H7 (cell line): ENCODE results near the gene SH2D3A. TPM values are rescaled to one million over a fixed set of nuclear protein-coding genes. Genes with fewer than 3 reads are reported as not detected.

Source experiments
- DNase-seq: peaks from one replicate; pipeline ENCODE4 v3.0.0; 2012
- H3K27me3 ChIP-seq: 2 replicates; pipeline ENCODE4 v1.6.0; 2011; ENCODE audit warnings: mild to moderate bottlenecking, low read length; ENCODE audit not compliant: control insufficient read depth, insufficient read depth
- H3K36me3 ChIP-seq: replicated peaks from 2 replicates; pipeline ENCODE4 v1.5.1; 2011; ENCODE audit warnings: low read length; ENCODE audit not compliant: control insufficient read depth, insufficient read depth
- H3K4me3 ChIP-seq: 2 replicates; pipeline ENCODE4 v1.5.1; 2011; ENCODE audit warnings: low read depth, mild to moderate bottlenecking, control low read depth, low read length, moderate library complexity; ENCODE audit not compliant: insufficient read depth
- total RNA-seq: library from RNA; depleted of rRNA; stranded (reverse); fragments of >200 nt; shearing (Covaris generic); gene quantifications from 2 replicates; pipeline ENCODE4 v1.2.3, GENCODE V29; 2014

Gene SH2D3A
- total RNA-seq, 1 experiment from 2014 or later, result 11.7 TPM

DNA sequence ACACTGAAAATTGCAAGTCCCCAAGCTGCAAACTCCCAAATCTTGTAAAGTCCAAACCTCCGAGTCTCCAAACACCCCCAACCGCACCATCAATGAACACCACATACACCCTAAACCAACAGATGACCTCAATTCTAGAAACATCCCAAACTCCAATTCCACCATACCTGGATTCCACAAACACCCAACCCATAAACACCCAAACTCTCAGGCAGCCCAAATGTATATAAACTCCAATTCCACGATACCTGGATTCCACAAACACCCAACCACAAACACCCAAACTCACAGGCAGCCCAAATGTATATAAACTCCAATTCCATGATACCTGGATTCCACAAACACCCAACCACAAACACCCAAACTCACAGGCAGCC, 47.3 kb downstream of the SH2D3A start:
- Histone ChIP-seq H3K4me3 (no peak overlapping the region), H3K27me3 (no peaks in the 10 kb centered on the region), H3K36me3 (no peaks in the 10 kb centered on the region)
- no peak for DNase-seq

DNA sequence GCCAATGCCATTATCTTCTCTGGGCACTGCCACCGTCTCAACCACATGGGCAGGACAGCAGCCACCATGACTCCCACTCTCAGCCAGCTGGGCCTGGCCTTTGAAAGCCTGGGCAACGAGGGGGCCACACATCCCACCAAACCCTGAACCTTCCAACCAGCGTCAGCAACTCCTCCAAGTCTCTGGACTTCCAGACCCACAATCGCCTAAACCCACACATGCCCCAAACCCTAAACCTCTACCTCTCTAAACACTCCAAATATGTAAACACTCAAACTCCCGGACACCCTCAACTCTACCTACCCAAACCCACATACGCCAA, 47.7 kb downstream of the SH2D3A start:
- no peak for DNase-seq
- no peaks in the 10 kb centered on the region for H3K36me3 ChIP-seq
- H3K4me3 ChIP-seq, result no peak overlapping the region
- H3K27me3 ChIP-seq, result no peaks in the 10 kb centered on the region

DNA sequence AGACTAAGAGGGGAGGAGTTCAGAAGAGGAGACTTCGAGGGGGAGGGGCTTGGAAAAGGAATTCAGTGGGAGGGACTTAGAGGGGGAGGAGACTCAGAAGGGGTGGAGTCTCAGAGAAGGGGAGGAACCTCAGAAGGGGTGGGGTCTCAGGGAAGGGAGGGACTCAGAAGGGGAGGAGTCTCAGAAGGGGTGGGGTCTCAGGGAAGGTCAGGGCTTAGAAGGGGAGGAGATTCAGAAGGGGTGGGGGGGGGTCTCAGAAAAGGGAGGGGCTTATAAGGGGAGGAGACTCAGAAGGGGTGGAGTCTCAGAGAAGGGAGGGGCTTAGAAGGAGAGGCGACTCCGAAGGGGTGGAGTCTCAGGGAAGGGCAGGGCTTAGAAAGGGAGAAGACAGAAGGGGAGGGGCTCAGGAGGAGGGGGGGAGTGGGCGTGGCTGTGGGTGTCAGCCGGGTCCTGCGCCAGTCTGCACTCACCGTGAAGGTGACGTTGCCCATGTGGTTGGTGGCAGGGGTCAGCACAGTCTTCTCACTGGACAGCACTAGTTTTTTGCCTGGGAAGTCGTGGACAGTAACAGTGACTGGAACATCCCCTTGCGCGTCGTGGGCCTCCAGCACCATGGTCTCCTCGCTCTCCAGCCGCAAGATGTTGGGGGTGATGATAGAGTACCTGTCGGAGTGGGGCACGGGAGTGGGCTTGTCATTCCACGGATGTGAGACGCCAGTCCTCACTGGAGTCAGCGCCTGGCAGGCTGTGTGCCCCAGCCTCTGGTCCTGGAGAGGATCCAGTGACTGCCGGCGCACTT, 48.3 kb downstream of the SH2D3A start:
- Histone ChIP-seq H3K27me3 (no peaks in the 10 kb centered on the region), H3K36me3 (no peaks in the 10 kb centered on the region), H3K4me3 (no peak overlapping the region)
- peak; percentile 97 for DNase-seq

DNA sequence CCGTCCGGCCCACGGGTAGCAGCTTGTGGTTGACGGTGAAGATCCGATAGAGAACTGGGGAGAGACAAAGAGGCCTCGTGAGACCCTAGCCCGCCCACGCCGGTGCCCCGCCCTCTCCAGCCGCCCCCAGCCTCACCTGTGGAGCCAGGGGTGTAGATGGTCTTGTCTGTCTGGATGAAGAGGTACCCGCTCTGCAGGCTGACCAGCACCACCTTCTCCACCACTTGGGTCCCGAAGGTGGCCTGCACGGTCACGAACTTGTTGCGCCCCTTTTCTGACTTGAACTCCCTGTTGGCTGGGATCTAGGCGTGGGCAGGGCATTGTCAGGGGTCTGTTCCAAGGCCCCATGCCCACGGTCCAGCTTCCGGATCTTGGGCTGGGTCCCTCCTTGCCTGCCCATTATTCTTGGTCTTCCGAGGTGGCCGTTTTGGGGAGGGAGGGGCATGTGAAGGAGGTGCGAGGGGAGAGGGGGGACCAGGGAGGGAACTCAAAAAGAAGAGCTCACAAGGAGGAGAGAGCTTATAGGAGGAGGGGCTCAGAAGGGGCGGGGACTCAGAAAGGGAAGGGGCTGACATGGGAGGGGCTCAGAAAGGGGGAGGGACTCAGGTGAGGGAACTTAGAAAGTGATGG, 49.0 kb downstream of the SH2D3A start:
- DNase-seq, result peak; percentile 92
- Histone ChIP-seq H3K27me3 (no peaks in the 10 kb centered on the region), H3K36me3 (no peaks in the 10 kb centered on the region), H3K4me3 (peak overlapping the region; percentile 44)

DNA sequence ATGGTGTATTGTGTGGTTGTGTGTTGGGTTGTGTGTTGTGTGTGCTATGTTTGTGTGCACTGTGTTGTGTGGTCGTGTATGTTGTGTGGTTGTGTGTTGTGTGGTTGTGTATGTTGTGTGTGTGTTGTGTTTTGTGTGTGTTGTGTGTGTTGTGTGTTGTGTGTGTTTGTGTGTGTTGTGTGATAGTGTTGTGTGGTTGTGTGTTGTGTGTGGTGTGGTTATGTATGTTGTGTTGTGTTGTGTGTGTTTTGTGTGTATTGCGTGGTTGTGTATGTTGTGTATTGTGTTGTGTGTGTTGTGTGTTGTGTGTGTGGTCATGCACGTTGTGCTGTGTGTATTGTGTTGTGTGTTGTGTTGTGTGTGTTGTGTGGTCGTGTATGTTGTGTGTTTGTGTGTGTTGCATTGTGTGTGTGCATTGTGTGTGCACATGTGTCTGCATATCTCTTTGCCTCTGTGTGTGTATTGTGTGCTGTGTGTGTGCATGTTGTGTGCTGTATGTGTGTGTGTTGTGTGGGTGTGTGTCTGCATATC, 49.7 kb downstream of the SH2D3A start:
- Histone ChIP-seq H3K36me3 (no peaks in the 10 kb centered on the region), H3K27me3 (no peaks in the 10 kb centered on the region), H3K4me3 (peak overlapping the region; percentile 44)
- no peak for DNase-seq

DNA sequence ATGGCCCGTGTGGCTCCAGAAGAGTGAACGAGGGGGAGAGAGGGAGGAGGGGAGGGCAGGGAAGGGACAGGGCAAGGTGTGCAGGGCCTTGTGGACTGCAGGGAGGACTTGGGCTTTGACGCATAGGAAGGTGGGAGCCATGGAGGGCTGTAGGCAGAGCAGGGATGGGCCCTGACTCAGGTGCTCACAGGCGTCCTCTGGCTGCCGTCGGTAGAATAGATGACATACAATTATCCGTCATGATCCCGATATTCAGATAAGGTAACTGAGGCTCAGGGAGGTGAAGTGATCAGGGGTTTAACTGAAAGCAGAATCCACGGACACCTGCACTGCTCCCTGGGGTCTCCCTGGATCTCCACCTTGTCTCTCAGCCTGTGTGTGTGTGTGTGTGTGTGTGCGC, 50.2 kb downstream of the SH2D3A start:
- Histone ChIP-seq H3K36me3 (no peaks in the 10 kb centered on the region), H3K4me3 (no peak overlapping the region), H3K27me3 (no peaks in the 10 kb centered on the region)
- peak; percentile 51 for DNase-seq

DNA sequence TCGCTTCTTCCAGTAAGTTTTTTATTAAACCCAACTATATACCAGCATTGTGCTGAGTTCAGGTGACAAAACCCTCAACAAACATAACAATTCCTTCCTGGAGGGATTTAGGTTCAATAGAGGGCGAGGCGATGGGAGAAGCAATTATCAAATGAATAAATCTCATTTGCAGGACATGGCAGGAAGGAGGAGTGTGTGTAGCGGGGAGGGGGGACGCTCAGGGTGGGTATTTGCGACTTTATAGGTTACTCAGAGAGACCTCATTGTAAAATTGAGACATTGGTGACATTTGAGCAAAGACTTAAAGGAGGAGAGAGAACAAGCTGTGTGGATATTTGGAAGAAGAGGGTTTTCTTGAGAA, 50.6 kb downstream of the SH2D3A start:
- no peak overlapping the region for H3K4me3 ChIP-seq
- H3K36me3 ChIP-seq, result peaks cover 2% of the 10 kb centered on the region
- no peak for DNase-seq
- no peaks in the 10 kb centered on the region for H3K27me3 ChIP-seq

DNA sequence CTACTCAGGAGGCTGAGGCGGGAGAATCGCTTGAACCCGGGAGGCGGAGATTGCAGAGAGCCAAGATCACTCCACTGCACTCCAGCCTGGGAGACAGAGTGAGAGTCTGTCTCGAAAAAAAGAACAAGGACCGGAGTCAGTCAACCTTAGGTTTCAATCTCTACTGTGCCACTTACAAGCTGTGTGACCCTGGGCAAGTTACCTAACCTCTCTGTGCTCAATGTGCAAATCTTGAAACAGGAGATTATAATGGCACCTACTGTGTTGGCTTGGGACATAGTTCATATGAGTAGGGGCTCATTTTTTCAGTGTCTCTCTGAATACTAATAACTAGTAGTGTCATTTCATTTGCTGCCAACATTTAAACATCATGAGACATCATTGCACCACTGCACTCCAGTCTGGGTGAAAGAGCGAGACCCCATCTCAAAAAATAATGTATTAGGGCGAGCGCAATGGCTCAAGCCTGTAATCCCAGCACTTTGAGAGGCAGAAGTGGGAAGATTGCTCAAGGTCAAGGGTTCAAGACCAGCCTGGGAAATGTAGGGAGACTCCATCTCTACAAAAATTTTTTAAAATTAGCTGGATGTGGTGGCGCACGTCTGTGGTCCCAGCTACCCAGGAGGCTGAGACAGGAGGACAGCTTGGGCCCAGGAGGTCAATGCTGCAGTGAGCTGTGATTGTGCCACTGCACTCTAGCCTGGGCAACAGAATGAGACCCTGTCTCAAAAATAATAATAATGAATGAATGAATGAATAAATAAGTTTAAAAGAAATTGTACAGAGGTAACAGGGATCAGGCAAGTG, 52.3 kb downstream of the SH2D3A start:
- DNase-seq, result no peak
- H3K27me3 ChIP-seq, result no peaks in the 10 kb centered on the region
- H3K36me3 ChIP-seq, result peaks cover 4% of the 10 kb centered on the region
- H3K4me3 ChIP-seq, result no peak overlapping the region

DNA sequence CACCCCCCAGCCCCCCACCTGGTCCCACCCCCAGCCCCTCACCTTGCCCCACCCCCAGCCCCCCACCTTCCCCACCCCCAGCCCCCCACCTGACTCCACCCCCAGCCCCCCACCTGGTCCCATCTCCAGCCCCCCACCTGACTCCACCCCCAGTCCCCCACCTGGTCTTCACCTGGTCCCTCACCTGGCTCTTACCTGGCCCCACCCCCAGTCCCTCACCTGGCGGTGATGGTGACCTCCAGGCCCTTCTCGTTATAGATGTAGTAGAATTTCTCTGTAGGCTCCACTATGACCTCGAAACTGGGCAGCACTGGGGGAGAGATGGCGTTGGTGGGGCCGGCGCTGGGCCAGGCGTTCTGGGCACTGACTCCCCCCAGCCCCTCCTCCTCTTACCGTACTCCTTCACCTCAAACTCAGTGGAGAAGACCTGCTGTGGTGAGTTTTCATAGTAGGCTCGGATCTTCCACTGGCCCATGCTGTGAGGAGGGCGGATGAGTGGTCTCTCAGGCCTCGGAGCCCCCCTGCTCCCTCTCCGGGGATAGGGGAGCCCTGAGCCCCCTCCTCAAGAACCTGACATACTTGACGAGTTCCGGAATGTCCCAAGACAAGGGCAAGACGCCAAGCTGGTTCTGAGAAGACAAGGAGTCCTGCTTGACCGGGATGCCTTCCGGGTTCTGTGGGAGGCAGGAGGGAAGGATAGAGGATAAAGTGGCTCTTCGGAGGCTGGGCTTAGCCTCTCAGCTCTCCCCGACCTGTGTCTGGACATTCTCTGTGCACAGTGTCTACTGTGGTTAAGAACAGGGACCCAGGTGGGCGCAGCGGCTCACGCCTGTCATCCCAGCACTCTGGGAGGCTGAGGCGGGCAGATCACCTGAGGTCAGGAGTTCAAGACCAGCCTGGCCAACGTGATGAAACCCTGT, 53.2 kb downstream of the SH2D3A start:
- Histone ChIP-seq H3K36me3 (peaks cover 4% of the 10 kb centered on the region), H3K27me3 (no peaks in the 10 kb centered on the region), H3K4me3 (no peak overlapping the region)
- peak; percentile 55 for DNase-seq

DNA sequence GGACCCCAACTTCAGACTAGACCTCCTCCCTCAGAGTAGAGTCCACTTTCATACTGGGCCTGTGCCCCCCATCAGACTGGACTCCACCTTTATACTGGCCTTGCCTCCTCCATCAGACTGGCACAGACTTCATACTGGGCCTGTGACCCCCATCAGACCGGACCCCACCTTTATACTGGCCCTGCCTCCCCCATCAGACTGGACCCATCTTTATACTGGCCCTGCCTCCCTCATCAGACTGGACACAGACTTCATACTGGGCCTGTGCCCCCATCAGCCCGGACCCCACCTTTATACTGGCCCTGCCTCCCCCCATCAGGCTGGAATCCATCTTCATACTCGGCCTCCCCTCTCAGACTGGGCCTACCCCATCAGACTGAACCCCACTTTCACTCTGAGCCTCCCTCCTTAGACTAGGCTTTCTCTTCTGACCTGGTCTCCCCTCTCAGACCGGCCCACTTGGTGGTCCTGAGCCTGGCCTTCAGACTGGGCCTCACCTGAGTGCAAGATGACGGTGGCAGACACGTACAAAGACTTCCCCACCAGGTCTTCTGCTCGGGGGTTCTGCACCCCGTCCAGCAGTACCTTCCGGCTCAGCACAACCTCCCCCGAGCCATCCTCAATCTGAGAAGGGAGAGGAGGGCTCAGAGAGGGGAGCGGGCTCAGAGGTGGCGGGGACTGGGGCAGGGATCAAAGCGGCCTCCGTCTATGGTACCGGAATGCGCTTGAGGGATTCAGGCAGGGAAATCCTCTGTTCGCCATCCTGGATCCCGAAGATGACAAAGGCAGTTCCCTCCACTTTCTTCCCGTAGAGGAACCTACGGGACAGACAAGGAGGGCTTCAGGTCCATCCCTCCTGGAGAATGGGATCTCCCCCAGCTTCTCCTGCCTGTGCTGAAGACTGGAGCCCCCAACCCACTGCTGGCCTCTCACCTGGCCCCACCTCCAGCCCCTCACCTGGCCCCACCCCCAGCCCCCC, 54.3 kb downstream of the SH2D3A start:
- H3K4me3 ChIP-seq, result no peak overlapping the region
- no peaks in the 10 kb centered on the region for H3K27me3 ChIP-seq
- no peak for DNase-seq
- H3K36me3 ChIP-seq, result peaks cover 4% of the 10 kb centered on the region

DNA sequence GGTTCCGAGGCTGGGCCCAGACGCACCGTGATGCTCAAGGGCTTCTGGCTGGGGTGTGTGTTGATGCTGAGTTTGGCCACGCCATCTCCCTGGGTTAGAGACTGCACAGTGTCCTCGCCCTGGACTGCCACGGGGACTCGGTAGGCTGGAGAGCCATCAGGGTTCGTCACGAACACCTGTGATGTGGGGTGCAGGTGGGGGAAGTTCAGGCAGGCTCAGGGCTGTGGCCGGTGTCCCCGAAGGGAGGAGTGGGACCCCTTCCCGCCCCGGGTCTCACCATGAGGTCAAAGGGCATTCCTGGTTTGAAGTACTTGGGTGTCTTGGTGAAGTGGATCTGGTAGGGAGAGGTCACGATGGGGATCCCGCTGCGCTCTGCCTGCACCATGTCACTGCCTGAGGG, 55.0 kb downstream of the SH2D3A start:
- no peak for DNase-seq
- Histone ChIP-seq H3K36me3 (peaks cover 4% of the 10 kb centered on the region), H3K4me3 (no peak overlapping the region), H3K27me3 (no peaks in the 10 kb centered on the region)

DNA sequence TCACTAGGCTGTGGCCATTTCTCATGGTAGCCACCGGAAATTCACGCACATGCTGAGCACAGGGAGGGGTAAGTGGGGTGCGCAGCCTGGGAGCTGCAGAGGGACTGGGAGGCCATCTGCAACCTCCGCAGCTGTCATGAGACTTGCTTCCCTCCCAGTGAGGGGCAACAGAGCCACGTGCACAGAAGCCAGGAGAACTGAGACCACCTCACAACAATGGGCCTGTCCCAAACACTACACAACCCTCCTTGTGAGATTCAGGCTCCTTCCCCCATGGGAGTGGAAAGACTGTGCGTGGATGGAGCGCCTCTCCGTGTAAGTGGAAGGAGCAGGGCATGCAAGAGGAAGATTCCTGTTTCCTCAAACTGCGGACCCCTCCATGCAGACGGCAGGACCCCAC, 55.6 kb downstream of the SH2D3A start:
- no peak for DNase-seq
- H3K36me3 ChIP-seq, result peaks cover 4% of the 10 kb centered on the region
- no peaks in the 10 kb centered on the region for H3K27me3 ChIP-seq
- H3K4me3 ChIP-seq, result no peak overlapping the region

DNA sequence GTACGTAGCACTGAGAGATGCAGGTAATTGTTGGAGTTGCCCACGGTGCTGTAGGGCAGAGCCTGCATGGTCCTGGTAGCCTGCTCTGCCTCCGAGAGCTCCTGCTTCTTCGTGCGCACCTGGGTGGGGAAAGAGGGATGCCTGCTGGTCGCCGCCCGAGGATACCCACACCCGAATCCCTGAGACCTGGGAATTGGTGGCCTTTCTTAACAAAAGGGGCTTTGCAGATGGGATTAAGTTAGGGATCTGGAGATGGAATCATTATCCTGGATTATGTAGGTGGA, 56.2 kb downstream of the SH2D3A start:
- no peak for DNase-seq
- H3K4me3 ChIP-seq, result no peak overlapping the region
- no peaks in the 10 kb centered on the region for H3K27me3 ChIP-seq
- H3K36me3 ChIP-seq, result peaks cover 4% of the 10 kb centered on the region
